ENCODE measurements around the gene GRAMD2B.

GRCh38 chr5:126390051-126390450, 33.2 kb upstream of the GRAMD2B start:
- TF ChIP-seq MATR3 (CRISPR knock-in tag; IDR thresholded peaks at IDR 0.05), result no peak
- TF ChIP-seq ZNF768 (CRISPR knock-in tag; IDR thresholded peaks at IDR 0.05), result no peak
- TF ChIP-seq ZNF740 (CRISPR knock-in tag; IDR thresholded peaks at IDR 0.05), result no peak
- no peak for TF ChIP-seq STAT6 (CRISPR knock-in tag; IDR thresholded peaks at IDR 0.05; ENCODE audit: borderline replicate concordance)
- TF ChIP-seq POLR2A (IDR thresholded peaks at IDR 0.05; ENCODE audit: insufficient read depth in 1 of 2, low read depth in 2 of 2, low read length in 2 of 2), result no peak
- TF ChIP-seq ZNF292 (CRISPR knock-in tag; IDR thresholded peaks at IDR 0.05; ENCODE audit: borderline replicate concordance, low read depth), result no peak
- TF ChIP-seq ESRRA (CRISPR knock-in tag; IDR thresholded peaks at IDR 0.05; ENCODE audit: low read depth), result no peak
- TF ChIP-seq ETS1 (CRISPR knock-in tag; IDR thresholded peaks at IDR 0.05), result no peak
- no peak for TF ChIP-seq SIX1 (CRISPR knock-in tag; IDR thresholded peaks at IDR 0.05; ENCODE audit: borderline replicate concordance)
- no peak for TF ChIP-seq JUN (CRISPR knock-in tag; IDR thresholded peaks at IDR 0.05)
- no peak for TF ChIP-seq EP300 (IDR thresholded peaks at IDR 0.05; ENCODE audit: low read depth in 2 of 2, low read length in 2 of 2)
- TF ChIP-seq EP300 (CRISPR knock-in tag; IDR thresholded peaks at IDR 0.05; ENCODE audit: borderline replicate concordance), result no peak
- TF ChIP-seq ZBTB40 (IDR thresholded peaks at IDR 0.05), result no peak
- TF ChIP-seq ZBTB40 (CRISPR knock-in tag; IDR thresholded peaks at IDR 0.05), result no peak

All from HepG2 (cell line).